NCI-H2081 (cell line): ENCODE data around the gene KRT72.
"Not testable (repeated sequence)": the region's sequence is repeated elsewhere in the genome, so short reads cannot be mapped to it uniquely, and the experiment has no call there.

Experiments used
- DNase-seq, 2 experiments: peaks; one replicate each; lab custom pipeline; 2025; lab: John Stamatoyannopoulos, UW

KRT72 gene

GRCh38 chr12:52606581-52607218, 5.4 kb upstream of the KRT72 start:
- no peak for DNase-seq

DNA sequence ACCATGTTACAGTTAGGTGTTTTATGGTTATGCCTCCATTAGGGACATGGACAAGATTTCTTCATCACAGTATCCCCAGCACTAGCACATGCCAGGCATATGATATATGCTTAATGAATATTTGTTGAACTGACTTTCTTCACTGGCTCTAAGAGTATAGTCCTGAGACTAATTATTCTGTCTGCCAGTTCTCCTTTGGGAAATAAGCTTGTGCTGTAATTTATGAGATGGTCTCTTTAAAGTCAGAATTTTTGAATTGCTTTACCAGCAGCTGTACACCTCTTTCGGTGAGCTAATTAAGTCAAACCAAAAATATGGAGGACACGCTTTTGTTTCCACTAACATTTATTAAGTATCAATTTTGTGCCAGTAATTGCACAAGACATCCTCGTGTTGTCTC, 4.8 kb upstream of the KRT72 start:
- DNase-seq, result no peak

DNA sequence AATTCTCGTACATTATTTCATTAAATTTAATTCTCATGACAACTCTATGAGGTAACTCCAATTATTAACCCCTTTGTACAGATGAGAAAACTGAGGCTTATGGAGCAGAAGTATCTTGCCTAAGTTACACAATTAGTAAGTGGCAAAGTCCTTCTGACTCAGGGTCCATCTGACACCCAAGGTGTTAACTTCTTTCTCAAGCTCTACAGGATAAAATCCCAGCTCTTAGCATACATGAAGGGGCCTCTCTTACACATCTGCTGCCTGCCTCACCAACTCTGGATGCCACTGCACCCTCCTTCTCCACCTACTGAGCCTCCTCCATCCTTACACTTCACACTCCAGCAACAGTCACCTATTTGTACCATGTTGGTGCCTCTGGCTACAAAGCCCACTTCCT, 4.3 kb upstream of the KRT72 start:
- no peak for DNase-seq

DNA sequence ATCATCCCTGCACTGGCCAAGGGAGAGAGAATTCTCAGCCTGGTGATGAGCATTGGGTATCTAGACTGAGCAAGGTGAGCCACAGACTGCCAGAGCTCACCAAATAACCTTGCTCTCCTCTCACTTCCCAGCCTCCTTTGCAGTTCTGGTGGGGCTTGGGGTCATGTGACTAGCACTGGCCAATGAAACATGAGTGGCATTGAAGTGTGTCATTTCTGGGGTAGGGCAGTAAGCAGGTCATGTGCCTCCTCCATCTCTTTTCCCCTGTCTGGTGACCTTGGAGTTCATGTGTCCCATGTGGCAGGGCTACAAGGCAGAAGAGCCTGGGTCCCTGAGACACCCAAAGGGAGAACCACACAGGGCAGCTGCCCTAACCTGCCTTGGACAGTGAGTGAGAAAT, 3.6 kb upstream of the KRT72 start:
- DNase-seq, result no peak

- no peak for DNase-seq
These were observed 2.1 kb upstream of the KRT72 start for GRCh38 chr12:52603314-52603713.

DNA sequence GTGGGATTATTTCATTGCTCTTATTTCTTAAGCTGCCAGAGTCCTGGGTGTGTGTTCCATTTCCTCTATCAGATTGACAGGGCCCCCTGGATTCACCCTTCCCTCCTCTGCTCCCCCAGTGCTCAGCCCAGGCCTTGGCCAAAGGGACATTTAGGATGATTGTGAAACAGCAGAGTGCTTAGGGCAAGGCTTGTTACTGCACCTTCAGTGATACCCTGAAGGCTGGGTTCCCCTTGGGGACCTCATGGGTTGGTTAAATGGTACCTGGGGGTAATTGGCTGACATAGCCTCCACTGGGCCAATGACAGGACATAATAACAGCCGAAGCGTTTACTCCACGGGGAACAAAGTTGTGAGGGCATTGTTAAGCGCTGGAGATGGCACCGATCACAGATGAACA, 1.3 kb upstream of the KRT72 start:
- no peak for DNase-seq

DNA sequence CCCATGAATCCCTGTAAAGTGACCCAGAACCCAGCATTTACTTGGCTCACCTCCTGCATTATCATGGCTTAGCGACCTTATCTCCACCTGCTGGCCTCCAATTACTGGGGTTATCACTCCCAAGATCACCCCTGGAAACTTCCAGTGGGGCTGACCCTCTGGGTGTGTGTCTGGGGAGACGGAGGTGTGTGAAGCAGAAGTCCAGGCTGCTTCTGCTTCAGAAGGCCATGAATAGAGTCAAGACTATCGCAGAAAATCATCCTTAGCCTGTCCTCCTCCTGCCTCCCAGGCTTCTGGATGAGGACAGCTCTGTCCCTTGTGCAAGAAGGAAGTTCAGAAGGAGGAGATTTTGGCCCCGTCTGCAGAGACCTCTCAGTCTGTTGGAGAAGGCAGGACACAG, 408 bp upstream of the KRT72 start:
- DNase-seq, result no peak

- DNase-seq, result no peak
These were observed 788 bp downstream of the KRT72 start for GRCh38 chr12:52600475-52600874.

DNA sequence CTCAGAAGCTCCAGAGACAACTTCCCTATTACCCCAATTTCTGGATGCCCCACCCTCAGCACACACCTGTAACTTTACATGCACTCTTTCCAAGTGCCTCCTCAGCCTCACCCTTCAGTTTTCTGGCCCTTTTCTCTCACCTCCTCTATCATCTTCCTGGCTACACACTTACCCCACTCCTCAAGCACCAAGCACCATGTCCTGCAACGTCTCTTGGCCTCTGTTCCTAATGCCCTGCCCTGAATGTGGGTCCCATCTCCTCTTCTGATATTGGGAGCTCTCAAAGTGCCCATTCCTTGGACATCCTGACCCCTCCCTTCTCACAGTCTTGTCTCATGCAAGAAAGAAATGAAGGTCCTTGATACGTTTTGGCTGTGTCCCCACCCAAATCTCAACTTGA, 1.2 kb downstream of the KRT72 start:
- DNase-seq, result no peak

GRCh38 chr12:52598966-52599365, 2.3 kb downstream of the KRT72 start:
- no peak for DNase-seq

GRCh38 chr12:52594237-52594636, 7.0 kb downstream of the KRT72 start:
- DNase-seq, result not testable (repeated sequence)

- no peak for DNase-seq
These were observed 9.7 kb downstream of the KRT72 start for GRCh38 chr12:52591521-52591920.

DNA sequence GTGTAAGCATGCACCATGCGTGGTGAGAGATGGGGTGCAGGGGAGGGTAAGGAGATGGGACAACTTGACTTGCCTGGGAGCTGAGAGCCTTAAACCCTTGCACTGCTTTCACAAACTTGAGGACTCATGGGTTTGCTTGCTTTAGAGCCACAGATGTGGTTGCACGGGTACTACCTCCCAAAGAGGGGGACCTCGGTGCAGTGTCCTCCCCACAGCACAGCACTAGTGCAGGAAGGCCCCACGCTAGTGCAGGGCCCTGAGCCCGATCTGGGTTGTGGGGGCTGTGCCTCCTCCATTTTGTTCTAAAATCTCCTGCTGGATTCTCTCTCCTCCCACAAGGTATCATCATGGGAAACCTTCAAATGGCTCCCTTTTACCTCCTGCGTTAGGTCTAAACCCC, 11.2 kb downstream of the KRT72 start:
- DNase-seq, result no peak

DNA sequence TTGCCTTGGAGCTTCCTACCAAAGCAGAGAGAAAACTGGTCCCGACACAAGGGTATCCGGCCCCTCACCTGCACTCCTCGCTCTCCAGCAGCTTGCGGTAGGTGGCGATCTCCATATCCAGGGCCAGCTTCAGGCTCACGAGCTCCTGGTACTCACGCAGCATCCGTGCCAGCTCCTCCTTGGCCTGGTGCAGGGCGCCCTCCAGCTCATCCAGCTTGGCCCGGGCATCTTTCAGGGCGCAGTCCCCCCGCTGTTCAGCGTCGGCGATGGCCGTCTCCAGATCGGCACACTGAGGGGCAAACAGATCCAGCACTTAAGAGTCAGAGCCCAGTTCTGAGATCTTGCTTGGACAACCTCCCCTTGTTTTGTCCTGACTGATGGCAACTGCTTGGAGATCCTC, 13.7 kb downstream of the KRT72 start:
- DNase-seq, result no peak

GRCh38 chr12:52585946-52586345, 15.3 kb downstream of the KRT72 start:
- DNase-seq, result no peak

GRCh38 chr12:52585066-52585465, 16.2 kb downstream of the KRT72 start:
- DNase-seq, result no peak

DNA sequence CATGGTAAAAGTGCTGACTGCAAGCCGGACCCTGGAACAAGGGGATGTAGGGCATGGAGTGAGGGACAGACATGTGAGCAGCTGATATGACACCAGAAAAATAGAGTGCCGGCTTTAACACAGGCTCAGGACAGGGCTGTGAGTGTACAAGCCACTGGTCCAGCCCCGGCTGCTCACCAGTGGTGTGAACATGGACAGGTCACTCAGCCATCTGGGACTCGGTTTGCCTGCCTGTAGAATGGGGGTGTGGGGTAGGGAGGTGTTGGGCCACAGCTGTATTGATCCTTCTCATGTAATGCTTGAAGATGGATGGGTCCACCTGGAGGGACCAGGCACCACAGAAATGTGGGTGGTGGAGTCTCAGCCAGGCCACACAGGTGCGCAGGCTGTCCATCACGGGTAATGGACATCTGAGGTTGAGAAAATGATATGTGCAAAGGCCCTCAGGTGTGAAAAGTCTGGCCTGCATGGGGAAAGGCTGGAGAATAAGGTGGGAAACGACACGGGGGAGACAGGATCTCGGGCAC, 17.0 kb downstream of the KRT72 start:
- DNase-seq, result no peak

DNA sequence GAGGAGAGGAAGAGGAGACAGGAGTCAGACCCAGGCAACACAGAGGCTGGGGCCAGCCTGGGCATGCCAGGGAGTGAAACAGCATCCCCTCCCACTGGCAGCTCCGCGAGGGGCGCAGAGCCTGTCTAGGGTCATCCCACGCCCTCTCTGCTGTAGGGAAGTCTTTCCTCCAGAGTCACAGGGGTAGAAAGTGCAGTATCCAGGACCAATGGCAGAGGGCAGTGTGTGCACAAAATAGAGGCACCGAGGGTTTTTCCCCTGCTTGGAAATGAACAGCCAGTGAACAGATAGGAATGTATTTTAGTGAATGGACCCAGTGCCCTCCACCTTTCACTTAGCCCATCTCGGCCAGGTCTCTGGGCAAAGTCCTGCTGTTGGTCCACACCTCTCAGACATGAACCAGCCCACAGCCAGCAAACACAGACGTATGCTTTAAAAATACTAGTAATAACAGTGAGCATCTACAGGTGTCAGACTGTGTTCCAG, 18.2 kb downstream of the KRT72 start:
- peak; percentile 45 to 62 for DNase-seq

- DNase-seq, result no peak
These were observed 18.8 kb downstream of the KRT72 start for GRCh38 chr12:52582486-52582885.

DNA sequence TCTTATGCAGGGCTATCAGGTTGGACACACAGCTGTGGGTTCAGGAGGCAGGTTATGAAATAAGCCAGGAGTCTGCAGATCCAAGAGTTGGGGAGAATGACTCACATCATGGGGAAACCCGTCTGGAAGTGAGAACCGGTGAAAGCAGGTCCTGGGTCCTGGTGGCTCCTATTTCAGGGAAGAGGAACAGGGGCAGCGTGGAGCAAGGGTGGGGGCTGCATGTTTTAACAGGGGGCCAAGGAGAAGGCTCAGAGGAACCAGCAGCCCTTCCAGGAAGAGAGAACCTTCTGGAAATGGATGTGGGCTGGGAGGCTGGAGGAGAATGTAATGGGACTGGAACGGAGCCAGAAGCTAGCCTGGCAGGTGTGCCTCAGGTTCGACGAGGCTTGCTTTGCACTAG, 19.8 kb downstream of the KRT72 start:
- peak in 1 of 2 experiments; percentile 38 for DNase-seq

DNA sequence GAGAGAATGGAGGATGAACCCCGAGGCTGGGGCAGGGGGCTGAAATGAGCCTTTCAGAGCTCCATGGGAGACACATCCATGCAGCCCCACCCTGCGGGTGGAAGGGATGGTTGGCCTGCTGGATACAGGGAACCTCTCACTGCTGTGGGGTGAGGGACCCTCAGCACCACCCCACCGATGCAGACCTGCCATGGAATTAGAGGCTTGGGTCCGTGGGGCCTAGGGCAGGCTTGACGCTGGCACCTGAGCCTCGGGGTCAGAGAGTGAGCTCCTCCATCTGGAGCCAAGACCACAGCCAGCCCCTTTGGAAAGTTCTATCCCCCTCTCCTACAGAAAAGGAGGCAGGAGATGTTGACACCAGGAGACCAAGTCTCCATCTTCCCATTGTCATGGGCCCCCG, 20.2 kb downstream of the KRT72 start:
- DNase-seq, result no peak

- DNase-seq, result peak in 1 of 2 experiments; percentile 28
These were observed 20.8 kb downstream of the KRT72 start for GRCh38 chr12:52580496-52580895.

- no peak for DNase-seq
These were observed 21.5 kb downstream of the KRT72 start for GRCh38 chr12:52579468-52580465.
